SK-N-MC (cell line): ENCODE data around the gene SEMA6A.

Experiments used
- EZH2 ChIP-seq: fragments of 200-600 bp; sonication (generic); IDR thresholded peaks from one replicate; pipeline ENCODE4 v1.6.1; 2017; ENCODE audit warnings: antibody characterized with exemption
- POLR2AphosphoS5 ChIP-seq: IDR thresholded peaks from 2 replicates; pipeline ENCODE4 v1.6.1; 2012; ENCODE audit warnings: mild to moderate bottlenecking, low read depth, low read length, borderline replicate concordance

DNA sequence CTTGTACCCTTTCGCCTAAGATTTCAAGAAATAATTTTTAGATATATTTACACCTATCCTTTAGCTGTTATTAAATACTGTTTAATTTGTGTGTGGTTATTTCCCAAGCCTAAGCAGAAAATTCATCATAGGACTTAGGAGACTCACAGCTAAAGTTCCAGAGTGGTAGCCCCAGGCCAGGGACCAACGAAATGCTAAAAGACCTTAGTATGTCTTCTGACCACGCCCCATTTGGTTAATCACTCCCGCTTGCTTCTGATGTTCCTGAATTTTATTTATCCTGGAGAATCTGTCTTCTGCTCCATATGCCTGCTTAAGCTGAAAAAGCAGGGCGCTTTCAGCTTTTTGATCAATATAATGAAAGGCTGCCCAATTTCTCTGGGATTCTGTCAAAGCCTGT is 18.7 kb upstream of the SEMA6A start:
- no peak for TF ChIP-seq POLR2AphosphoS5
- TF ChIP-seq EZH2 = no peak
